Tibial artery (tissue), 4 donors: ENCODE results near the gene RFC3.

Source experiments
- DNase-seq, 2 donors: peaks; one replicate each; pipeline ENCODE4 v3.0.0-alpha.2; 2019
- H3K27ac ChIP-seq, 2 donors: fragments of 200-600 bp; sonication (generic) in 1 of 2; 1 replicate in 1 of 2; 2 replicates in 1 of 2; pipeline ENCODE4 v1.5.1; 2018 to 2019; ENCODE audit warnings: mild to moderate bottlenecking in 1 of 2
- H3K27me3 ChIP-seq, 2 donors: fragments of 200-600 bp; sonication (generic) in 1 of 2; one replicate each; pipeline versions ENCODE4 v1.5.1 to v1.6.0; 2016 to 2019
- H3K36me3 ChIP-seq, 3 donors: fragments of 200-600 bp; sonication (generic) in 2 of 3; one replicate each; pipeline ENCODE4 v1.5.1; 2016 to 2019; ENCODE audit warnings: mild to moderate bottlenecking in 2 of 3
- H3K4me1 ChIP-seq, 4 donors: fragments of 200-600 bp; sonication (generic) in 2 of 4; 1 replicate in 3 of 4; 2 replicates in 1 of 4; pipeline ENCODE4 v1.5.1; 2016 to 2019
- H3K4me3 ChIP-seq, 2 donors: fragments of 200-600 bp; sonication (generic) in 1 of 2; 1 replicate in 1 of 2; 2 replicates in 1 of 2; pipeline ENCODE4 v1.5.1; 2018 to 2019; ENCODE audit warnings: mild to moderate bottlenecking in 2 of 2
- H3K9me3 ChIP-seq, 3 donors: fragments of 200-600 bp; sonication (generic) in 1 of 3; one replicate each; pipeline ENCODE4 v1.5.1; 2016 to 2019
- CTCF ChIP-seq, 2 experiments: fragments of 200-600 bp in 1 of 2; fragments of 450-650 bp in 1 of 2; IDR thresholded peaks; one replicate each; pipeline ENCODE4 v1.5.1; 2017 to 2019; ENCODE audit warnings: antibody characterized with exemption in 2 of 2, mild to moderate bottlenecking in 1 of 2, moderate library complexity in 1 of 2
- intact Hi-C: fragments of 100-400 bp; cut with DNase I; formaldehyde crosslinking; loops from one replicate; pipeline ENCODE4 v1.15.0; 2023; ENCODE audit warnings: low total_unique reads

Gene RFC3

GRCh38 chr13:33873251-33873908 is 55.4 kb downstream of the RFC3 start:
- intact Hi-C loops, result no loop called here
- no peak for TF ChIP-seq CTCF (IDR thresholded peaks at IDR 0.05)

GRCh38 chr13:33874871-33875270 is 56.9 kb downstream of the RFC3 start:
- intact Hi-C loops, result no loop called here
- TF ChIP-seq CTCF (IDR thresholded peaks at IDR 0.05), result no peak
- H3K27ac ChIP-seq, result no peak overlapping the region
- DNase-seq, result no peak
- H3K4me1 ChIP-seq, result no peaks in the 10 kb centered on the region
- H3K9me3 ChIP-seq, result no peaks in the 10 kb centered on the region
- H3K36me3 ChIP-seq, result no peaks in the 10 kb centered on the region
- no peak overlapping the region for H3K4me3 ChIP-seq
- H3K27me3 ChIP-seq, result no peaks in the 10 kb centered on the region

More at GRCh38 chr13:33873251-33873908, 55.4 kb downstream of the RFC3 start:
- H3K4me1 ChIP-seq, result no peaks in the 10 kb centered on the region
- no peak overlapping the region for H3K4me3 ChIP-seq
- H3K27me3 ChIP-seq, result no peaks in the 10 kb centered on the region
- H3K9me3 ChIP-seq, result no peaks in the 10 kb centered on the region
- H3K27ac ChIP-seq, result no peak overlapping the region
- no peaks in the 10 kb centered on the region for H3K36me3 ChIP-seq
- DNase-seq, result no peak

- H3K27ac ChIP-seq, result no peak overlapping the region
- intact Hi-C loops, result no loop called here
- H3K4me3 ChIP-seq, result no peak overlapping the region
- H3K27me3 ChIP-seq, result no peaks in the 10 kb centered on the region
- no peak for DNase-seq
- TF ChIP-seq CTCF (IDR thresholded peaks at IDR 0.05), result no peak
- H3K4me1 ChIP-seq, result no peaks in the 10 kb centered on the region
- H3K9me3 ChIP-seq, result no peaks in the 10 kb centered on the region
- no peaks in the 10 kb centered on the region for H3K36me3 ChIP-seq
These were observed 57.9 kb downstream of the RFC3 start for GRCh38 chr13:33875618-33876401.

GRCh38 chr13:33876716-33877394 is 58.9 kb downstream of the RFC3 start:
- intact Hi-C loops, result no loop called here
- Histone ChIP-seq H3K27ac (no peak overlapping the region), H3K9me3 (no peaks in the 10 kb centered on the region)

GRCh38 chr13:33879118-33879517 is 61.2 kb downstream of the RFC3 start:
- Histone ChIP-seq H3K4me3 (no peak overlapping the region), H3K36me3 (no peaks in the 10 kb centered on the region), H3K27me3 (no peaks in the 10 kb centered on the region), H3K4me1 (no peaks in the 10 kb centered on the region), H3K27ac (no peak overlapping the region), H3K9me3 (no peaks in the 10 kb centered on the region)
- TF ChIP-seq CTCF (IDR thresholded peaks at IDR 0.05), result no peak
- no peak for DNase-seq
- intact Hi-C loops, result no loop called here

More at GRCh38 chr13:33876716-33877394, 58.9 kb downstream of the RFC3 start:
- H3K4me3 ChIP-seq, result no peak overlapping the region
- no peaks in the 10 kb centered on the region for H3K4me1 ChIP-seq
- H3K27me3 ChIP-seq, result no peaks in the 10 kb centered on the region
- no peaks in the 10 kb centered on the region for H3K36me3 ChIP-seq
- no peak for DNase-seq
- TF ChIP-seq CTCF (IDR thresholded peaks at IDR 0.05), result no peak
